GM18868 (cell line): ENCODE data around the gene NDST1.

Experiments used
- ATAC-seq: cut with Tn5 transposase; IDR thresholded peaks from one replicate; pipeline ENCODE4 v1.9.1; 2021; ENCODE audit warnings: mild to moderate bottlenecking, moderate library complexity; ENCODE audit not compliant: unreplicated experiment

The NDST1 gene

GRCh38 chr5:150561571-150562275 is 53.8 kb downstream of the NDST1 start:
- no peak for ATAC-seq

- no peak for ATAC-seq
These were observed 54.9 kb downstream of the NDST1 start for GRCh38 chr5:150562832-150563231.

- ATAC-seq: no peak
These were observed 57.9 kb downstream of the NDST1 start for GRCh38 chr5:150565868-150566267.

- no peak for ATAC-seq
These were observed 59.2 kb downstream of the NDST1 start for GRCh38 chr5:150567031-150567717.

GRCh38 chr5:150568663-150569062 is 60.7 kb downstream of the NDST1 start:
- ATAC-seq: no peak

- ATAC-seq: no peak
These were observed 62.4 kb downstream of the NDST1 start for GRCh38 chr5:150570333-150570732.

GRCh38 chr5:150571836-150572235 is 63.9 kb downstream of the NDST1 start:
- no peak for ATAC-seq

- ATAC-seq: no peak
These were observed 65.3 kb downstream of the NDST1 start for GRCh38 chr5:150573216-150573615.

GRCh38 chr5:150573867-150574817 is 66.2 kb downstream of the NDST1 start:
- ATAC-seq: no peak

- ATAC-seq: no peak
These were observed 67.1 kb downstream of the NDST1 start for GRCh38 chr5:150574818-150575547.

- no peak for ATAC-seq
These were observed 68.0 kb downstream of the NDST1 start for GRCh38 chr5:150575745-150576448.

- no peak for ATAC-seq
These were observed 68.6 kb downstream of the NDST1 start for GRCh38 chr5:150576449-150576949.

GRCh38 chr5:150577378-150578139 is 69.6 kb downstream of the NDST1 start:
- ATAC-seq: no peak

- no peak for ATAC-seq
These were observed 71.0 kb downstream of the NDST1 start for GRCh38 chr5:150578781-150579461.

- no peak for ATAC-seq
These were observed 71.8 kb downstream of the NDST1 start for GRCh38 chr5:150579462-150580400.

GRCh38 chr5:150580917-150581316 is 73.0 kb downstream of the NDST1 start:
- ATAC-seq: no peak

GRCh38 chr5:150582241-150583109 is 74.5 kb downstream of the NDST1 start:
- ATAC-seq: no peak
